Panc1 (cell line): Measurements from ENCODE around the gene TUB. TPM values are rescaled to one million over a fixed set of nuclear protein-coding genes. Genes with fewer than 3 reads are reported as not detected.

ENCODE experiments used
- ATAC-seq: fragments of 200-7000 bp; cut with Tn5 transposase; 2 replicates; pipeline ENCODE4 v1.9.1; 2020; ENCODE audit warnings: mild to moderate bottlenecking, moderate library complexity
- BruUV-seq: library from RNA; stranded (reverse); fragments of 400-500 nt; replicated peaks from 2 replicates; lab custom pipeline; 2021; lab: Mats Ljungman, UMichigan
- CTCF ChIA-PET: fragments of 300-600 bp; sonication (Branson Sonifier 250); formaldehyde crosslinking; loops from one replicate; lab custom pipeline; 2022; ENCODE audit warnings: antibody characterized with exemption; lab: Charles Lee
- POLR2A ChIA-PET: fragments of 300-600 bp; sonication (Branson Sonifier 250); formaldehyde crosslinking; loops from one replicate; lab custom pipeline; 2022; ENCODE audit warnings: antibody characterized with exemption; lab: Charles Lee
- DNase-seq: peaks from one replicate; pipeline ENCODE4 v3.0.0-alpha.2; 2010; ENCODE audit warnings: low read depth, low spot score
- H3K27ac ChIP-seq: 2 replicates; pipeline ENCODE4 v1.5.1; 2011; ENCODE audit warnings: mild to moderate bottlenecking, low read length, inconsistent platforms
- H3K27me3 ChIP-seq: fragments of 200-500 bp; sonication (Bioruptor generic); 2 replicates; pipeline ENCODE4 v1.6.0; 2014; ENCODE audit warnings: low read length, inconsistent platforms; ENCODE audit not compliant: control insufficient read depth, insufficient read depth
- H3K36me3 ChIP-seq: fragments of 200-500 bp; sonication (Bioruptor generic); 2 replicates; pipeline ENCODE4 v1.5.1; 2014; ENCODE audit warnings: inconsistent platforms, mild to moderate bottlenecking, low read length, moderate library complexity; ENCODE audit not compliant: control insufficient read depth, insufficient read depth
- H3K4me1 ChIP-seq: 2 replicates; pipeline ENCODE4 v1.5.1; 2011; ENCODE audit warnings: inconsistent platforms, mild to moderate bottlenecking, low read length, moderate library complexity; ENCODE audit not compliant: control insufficient read depth, insufficient read depth
- H3K4me3 ChIP-seq, 2 experiments: 2 replicates each; pipeline ENCODE4 v1.5.1; 2011 to 2012; ENCODE audit warnings: low read depth in 2 of 2, low read length in 2 of 2, mild to moderate bottlenecking in 2 of 2, inconsistent platforms in 1 of 2, moderate library complexity in 1 of 2
- H3K9me3 ChIP-seq: fragments of 200-500 bp; sonication (Bioruptor generic); 2 replicates; pipeline ENCODE4 v1.5.1; 2014; ENCODE audit warnings: low read depth, mild to moderate bottlenecking, inconsistent platforms, low read length, moderate library complexity; ENCODE audit not compliant: control insufficient read depth, insufficient read depth
- CTCF ChIP-seq: fragments of 450-650 bp; IDR thresholded peaks from 2 replicates; pipeline ENCODE4 v1.5.1; 2017; ENCODE audit warnings: mild to moderate bottlenecking
- POLR2AphosphoS5 ChIP-seq: IDR thresholded peaks from 2 replicates; pipeline ENCODE4 v1.6.1; 2012; ENCODE audit warnings: mild to moderate bottlenecking, low read depth, low read length, moderate library complexity
- REST ChIP-seq, 2 experiments: IDR thresholded peaks; 2 replicates each; pipeline ENCODE4 v1.6.1; 2011 to 2012; ENCODE audit warnings: low read depth in 2 of 2, control low read depth in 1 of 2, low read length in 1 of 2, mild to moderate bottlenecking in 1 of 2, moderate library complexity in 1 of 2; ENCODE audit not compliant: insufficient read depth in 1 of 2
- SIN3A ChIP-seq: IDR thresholded peaks from 2 replicates; pipeline ENCODE4 v1.6.1; 2012; ENCODE audit warnings: low read depth, mild to moderate bottlenecking, low read length, moderate library complexity, borderline replicate concordance; ENCODE audit not compliant: insufficient read depth
- TCF7L2 ChIP-seq: IDR thresholded peaks from 2 replicates; pipeline ENCODE4 v1.6.1; 2011; ENCODE audit warnings: mild to moderate bottlenecking, low read depth, low read length, inconsistent platforms
- in situ Hi-C: cut with HindIII; loops from 2 replicates; pipeline ENCODE4 v1.10.0; 2016; ENCODE audit warnings: low sequenced_read_pairs, low pct_unique_long_range_greater_than_20kb
- intact Hi-C: fragments of 100-400 bp; cut with micrococcal nuclease; formaldehyde crosslinking; loops from one replicate; pipeline ENCODE4 v1.10.0; 2022; ENCODE audit not compliant: unreplicated experiment
- total RNA-seq: library from RNA; stranded (reverse); gene quantifications from one replicate; pipeline ENCODE4 v1.2.1, GENCODE V29; 2021; ENCODE audit not compliant: unreplicated experiment

TUB gene
- total RNA-seq, 1 experiment from 2014 or later, result 4.3 TPM

GRCh38 chr11:8094656-8095055 lies 13.6 kb downstream of the TUB start:
- BruUV-seq, result no TSS peak
- no peak overlapping the region for H3K27ac ChIP-seq
- H3K9me3 ChIP-seq, result no peaks in the 10 kb centered on the region
- no peaks in the 10 kb centered on the region for H3K27me3 ChIP-seq
- H3K4me1 ChIP-seq, result no peaks in the 10 kb centered on the region
- CTCF ChIA-PET, result interaction anchor here (0.9 kb wide), 1 partner anchor 88 kb away, joined by 6 read pairs; no protein-coding TSS in a partner anchor
- TF ChIP-seq REST (IDR thresholded peaks at IDR 0.05; ENCODE audit: insufficient read depth in 1 of 2, low read depth in 2 of 2, low read length in 1 of 2) (no peak), CTCF (no peak), POLR2AphosphoS5 (no peak), TCF7L2 (no peak), SIN3A (no peak)
- no peaks in the 10 kb centered on the region for H3K36me3 ChIP-seq
- intact Hi-C loops, result loop anchor here (10.0 kb wide), 1 partner anchor 200 kb away; no protein-coding TSS in a partner anchor
- no peak for DNase-seq
- no peak for ATAC-seq
- H3K4me3 ChIP-seq, result no peak overlapping the region
- POLR2A ChIA-PET, result no interaction called here
- in situ Hi-C loops, result no loop called here

DNA sequence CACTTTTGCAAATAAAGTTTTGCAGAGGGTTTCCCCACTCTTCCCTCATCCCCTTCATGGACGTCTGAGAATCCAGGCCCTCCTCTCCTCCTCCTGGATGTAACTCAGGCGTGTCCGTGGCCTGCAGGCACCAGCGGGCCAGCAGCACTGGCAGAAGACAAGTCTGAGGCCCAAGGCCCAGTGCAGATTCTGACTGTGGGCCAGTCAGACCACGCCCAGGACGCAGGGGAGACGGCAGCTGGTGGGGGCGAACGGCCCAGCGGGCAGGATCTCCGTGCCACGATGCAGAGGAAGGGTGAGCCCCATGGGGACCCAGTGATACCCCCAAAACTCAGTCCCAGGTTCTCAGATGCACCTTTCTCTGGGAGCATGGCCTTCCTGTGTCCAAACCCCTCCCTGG lies 14.4 kb downstream of the TUB start:
- ChIA-PET CTCF (no interaction called here), POLR2A (no interaction called here)
- no peak for TF ChIP-seq REST (IDR thresholded peaks at IDR 0.05; ENCODE audit: insufficient read depth in 1 of 2, low read depth in 2 of 2, low read length in 1 of 2)
- TF ChIP-seq TCF7L2, result no peak
- no peak for TF ChIP-seq POLR2AphosphoS5
- no peak for TF ChIP-seq SIN3A
- no peak for TF ChIP-seq CTCF
- intact Hi-C loops (loop anchor here (10.0 kb wide), 1 partner anchor 201 kb away; no protein-coding TSS in a partner anchor), in situ Hi-C loops (no loop called here)
- ATAC-seq (no peak), DNase-seq (no peak)
- BruUV-seq, result no TSS peak
- no peaks in the 10 kb centered on the region for H3K4me1 ChIP-seq
- no peak overlapping the region for H3K27ac ChIP-seq
- no peaks in the 10 kb centered on the region for H3K36me3 ChIP-seq
- no peak overlapping the region for H3K4me3 ChIP-seq
- H3K9me3 ChIP-seq, result no peaks in the 10 kb centered on the region
- H3K27me3 ChIP-seq, result no peaks in the 10 kb centered on the region
